SK-N-SH (cell line): Measurements from ENCODE around the gene PCNX3. TPM values are rescaled to one million over a fixed set of nuclear protein-coding genes. Genes with fewer than 3 reads are reported as not detected.

Experiments
- CTCF ChIA-PET: fragments of 300-600, 350-600 bp; formaldehyde crosslinking; extraction: SDS; loops from one replicate; lab custom pipeline; 2021; lab: Yijun Ruan, JAX
- POLR2A ChIA-PET: fragments of 350-600 bp; sonication (Branson Sonifier 250); formaldehyde crosslinking; extraction: SDS; loops from one replicate; lab custom pipeline; 2020; ENCODE audit warnings: antibody characterized with exemption, inconsistent platforms; lab: Yijun Ruan, JAX
- DNase-seq: peaks from one replicate; pipeline ENCODE4 v3.0.0; 2012
- H2AFZ ChIP-seq: fragments of 200-600 bp; sonication (generic); 2 replicates; pipeline ENCODE4 v1.8.1; 2016; ENCODE audit warnings: antibody characterized with exemption, mild to moderate bottlenecking, low read depth
- H3F3A ChIP-seq: fragments of 200-600 bp; sonication (generic); replicated peaks from 2 replicates; pipeline ENCODE3; 2016; ENCODE audit warnings: antibody characterized with exemption, mild to moderate bottlenecking; ENCODE audit not compliant: insufficient read depth
- H3K27ac ChIP-seq, 2 experiments: fragments of 200-500 bp in 1 of 2; fragments of 200-600 bp in 1 of 2; sonication (Bioruptor generic) in 1 of 2; sonication (generic), shearing (Covaris generic) in 1 of 2; 2 replicates each; pipeline versions ENCODE4 v1.5.1 to v1.6.1; 2014 to 2016; ENCODE audit warnings: low read depth in 2 of 2, inconsistent platforms in 1 of 2, low read length in 1 of 2, mild to moderate bottlenecking in 1 of 2, mixed read lengths in 1 of 2
- H3K27me3 ChIP-seq: fragments of 200-600 bp; sonication (generic), shearing (Covaris generic); 2 replicates; pipeline ENCODE4 v1.6.1; 2016; ENCODE audit warnings: mixed run types; ENCODE audit not compliant: insufficient read depth
- H3K36me3 ChIP-seq, 2 experiments: fragments of 200-500 bp in 1 of 2; fragments of 200-600 bp in 1 of 2; sonication (Bioruptor generic) in 1 of 2; sonication (generic) in 1 of 2; replicated peaks in 1 of 2; 2 replicates each; pipeline versions ENCODE3 to v1.5.1; 2014 to 2016; ENCODE audit warnings: low read length in 1 of 2, mild to moderate bottlenecking in 1 of 2; ENCODE audit not compliant: insufficient read depth in 2 of 2, control insufficient read depth in 1 of 2
- H3K4me1 ChIP-seq, 2 experiments: fragments of 200-500 bp in 1 of 2; fragments of 200-600 bp in 1 of 2; sonication (Bioruptor generic) in 1 of 2; sonication (generic), shearing (Covaris generic) in 1 of 2; 2 replicates each; pipeline versions ENCODE4 v1.5.1 to v1.6.1; 2014 to 2016; ENCODE audit warnings: low read depth in 1 of 2, low read length in 1 of 2, mixed run types in 1 of 2; ENCODE audit not compliant: insufficient read depth in 2 of 2, control insufficient read depth in 1 of 2
- H3K4me2 ChIP-seq: fragments of 200-600 bp; sonication (generic), shearing (Covaris generic); 2 replicates; pipeline ENCODE4 v1.6.1; 2017; ENCODE audit warnings: mixed run types
- H3K4me3 ChIP-seq, 2 experiments: fragments of 200-500 bp in 1 of 2; fragments of 200-600 bp in 1 of 2; sonication (Bioruptor generic) in 1 of 2; sonication (generic), shearing (Covaris generic) in 1 of 2; 2 replicates each; pipeline versions ENCODE4 v1.5.1 to v1.8.1; 2014 to 2016; ENCODE audit warnings: low read depth in 2 of 2, inconsistent platforms in 1 of 2, low read length in 1 of 2, mild to moderate bottlenecking in 1 of 2, mixed read lengths in 1 of 2, moderate library complexity in 1 of 2
- H3K79me2 ChIP-seq: fragments of 200-600 bp; sonication (generic); 2 replicates; pipeline ENCODE4 v1.8.1; 2017; ENCODE audit warnings: mild to moderate bottlenecking; ENCODE audit not compliant: insufficient read depth
- H3K9ac ChIP-seq: fragments of 200-600 bp; sonication (generic); 2 replicates; pipeline ENCODE4 v1.6.1; 2017; ENCODE audit warnings: mixed run types
- H3K9me2 ChIP-seq: fragments of 200-600 bp; sonication (generic); 2 replicates; pipeline ENCODE4 v1.6.1; 2017; ENCODE audit warnings: mixed run types
- H3K9me3 ChIP-seq: fragments of 200-600 bp; sonication (generic); 2 replicates; pipeline ENCODE4 v1.6.1; 2017; ENCODE audit warnings: mixed run types, mild to moderate bottlenecking, moderate library complexity
- H4K20me1 ChIP-seq: fragments of 200-600 bp; sonication (generic); 2 replicates; pipeline ENCODE4 v1.6.1; 2017; ENCODE audit warnings: mild to moderate bottlenecking, mixed run types; ENCODE audit not compliant: insufficient read depth
- FOSL2 ChIP-seq: IDR thresholded peaks from 2 replicates; pipeline ENCODE4 v1.4.0; 2012; ENCODE audit warnings: low read depth, mild to moderate bottlenecking, moderate library complexity, borderline replicate concordance
- FOXJ3 ChIP-seq: sonication (generic); formaldehyde crosslinking; IDR thresholded peaks from 2 replicates; pipeline ENCODE4 v1.5.1; 2020; ENCODE audit warnings: mild to moderate bottlenecking, missing genetic modification reagents
- GABPA ChIP-seq: IDR thresholded peaks from 2 replicates; pipeline ENCODE4 v1.4.0; 2012; ENCODE audit warnings: low read depth, mild to moderate bottlenecking
- IRF3 ChIP-seq: fragments of 150-350 bp; IDR thresholded peaks from 2 replicates; pipeline ENCODE4 v1.6.1; 2016; ENCODE audit warnings: mild to moderate bottlenecking, low read depth, low read length
- JUND ChIP-seq: IDR thresholded peaks from 2 replicates; pipeline ENCODE4 v1.4.0; 2012
- MEF2A ChIP-seq: IDR thresholded peaks from 2 replicates; pipeline ENCODE4 v1.4.0; 2012; ENCODE audit warnings: low read depth, borderline replicate concordance
- MXI1 ChIP-seq: IDR thresholded peaks from 2 replicates; pipeline ENCODE4 v1.6.1; 2012; ENCODE audit warnings: mild to moderate bottlenecking, low read depth, low read length, improper control_type of control experiment
- NFIC ChIP-seq: IDR thresholded peaks from 2 replicates; pipeline ENCODE4 v1.4.0; 2012; ENCODE audit warnings: borderline replicate concordance
- PBX3 ChIP-seq: IDR thresholded peaks from 2 replicates; pipeline ENCODE4; 2012
- POLR2AphosphoS5 ChIP-seq: IDR thresholded peaks from 2 replicates; pipeline ENCODE4 v1.6.1; 2012; ENCODE audit warnings: low read depth, low read length
- RAD21 ChIP-seq: IDR thresholded peaks from 2 replicates; pipeline ENCODE4 v1.6.1; 2012; ENCODE audit warnings: mild to moderate bottlenecking, low read length
- RCOR1 ChIP-seq: fragments of 150-350 bp; IDR thresholded peaks from 2 replicates; pipeline ENCODE4 v1.6.1; 2017; ENCODE audit warnings: antibody characterized with exemption, low read length
- RFX5 ChIP-seq: IDR thresholded peaks from 2 replicates; pipeline ENCODE4 v1.6.1; 2012; ENCODE audit warnings: mild to moderate bottlenecking, improper control_type of control experiment, low read length
- RXRA ChIP-seq: IDR thresholded peaks from 2 replicates; pipeline ENCODE4 v1.4.0; 2012; ENCODE audit warnings: low read depth, mild to moderate bottlenecking, borderline replicate concordance
- SIN3A ChIP-seq: IDR thresholded peaks from 2 replicates; pipeline ENCODE4 v1.6.1; 2012; ENCODE audit warnings: low read depth, mild to moderate bottlenecking, low read length, moderate library complexity, borderline replicate concordance
- SMC3 ChIP-seq: IDR thresholded peaks from 2 replicates; pipeline ENCODE4 v1.6.1; 2012; ENCODE audit warnings: low read depth, low read length, improper control_type of control experiment
- TAF1 ChIP-seq: IDR thresholded peaks from 2 replicates; pipeline ENCODE4 v1.6.1; 2012; ENCODE audit warnings: low read depth, mild to moderate bottlenecking, low read length, moderate library complexity, borderline replicate concordance
- TCF12 ChIP-seq: IDR thresholded peaks from 2 replicates; pipeline ENCODE4 v1.4.0; 2012
- TEAD4 ChIP-seq: IDR thresholded peaks from 2 replicates; pipeline ENCODE4 v1.4.0; 2012; ENCODE audit warnings: mild to moderate bottlenecking, borderline replicate concordance; ENCODE audit not compliant: insufficient read depth
- USF1 ChIP-seq: IDR thresholded peaks from 2 replicates; pipeline ENCODE4 v1.4.0; 2012; ENCODE audit warnings: low read depth, borderline replicate concordance
- YY1 ChIP-seq: IDR thresholded peaks from 2 replicates; pipeline ENCODE4 v1.4.0; 2012; ENCODE audit warnings: low read depth, mild to moderate bottlenecking
- ZBTB33 ChIP-seq: IDR thresholded peaks from 2 replicates; pipeline ENCODE4 v1.4.0; 2012; ENCODE audit warnings: low read depth, borderline replicate concordance
- whole genome bisulfite sequencing: methylation state at CpG from one replicate; pipeline ENCODE4 v1.1.6; 2017; ENCODE audit warnings: low lambda C conversion rate; 5-methylcytosine and 5-hydroxymethylcytosine counted together
- polyA plus RNA-seq, 3 experiments: library from polyadenylated mRNA; depleted of rRNA; stranded (reverse); fragments of >200 nt; gene quantifications; 2 replicates each; pipeline ENCODE4 v1.2.3, GENCODE V29; 2012
- TF ChIP-seq, protein P1 (sequence below): IDR thresholded peaks from 2 replicates; pipeline ENCODE4 v1.6.1; 2012; ENCODE audit warnings: mild to moderate bottlenecking, low read depth, low read length, moderate library complexity
- TF ChIP-seq, protein P2 (sequence below): fragments of 150-350 bp; IDR thresholded peaks from 2 replicates; pipeline ENCODE4 v1.6.1; 2017; ENCODE audit warnings: antibody characterized with exemption, low read length, low read depth, borderline replicate concordance

Gene PCNX3
- polyA plus RNA-seq, 1 of the 3 experiments (the other 2 are of a cell fraction): 33.7 TPM

DNA sequence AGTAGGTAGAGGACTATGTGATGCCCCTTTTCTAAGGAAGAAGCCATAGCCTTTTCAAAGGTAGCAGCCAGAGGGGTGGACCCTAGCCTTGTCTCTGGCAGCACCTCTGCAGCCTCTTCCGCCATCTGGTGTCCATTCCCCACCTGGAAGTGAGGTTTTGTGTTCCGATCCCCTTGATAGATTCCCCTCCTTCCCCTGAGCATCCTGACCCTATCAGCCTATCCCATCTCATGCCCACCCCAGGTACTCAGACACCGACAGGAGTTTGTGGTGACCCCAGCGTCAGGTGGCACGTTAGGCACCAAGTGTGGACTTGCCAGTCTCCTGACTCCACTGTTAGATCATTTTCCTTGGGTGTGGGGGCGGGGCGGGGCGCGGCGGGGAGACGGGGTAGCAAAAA lies 43.6 kb upstream of the PCNX3 start:
- 10% methylated on average over 11 of the region's 11 CpGs for WGBS
- peak overlapping the region; percentile 76 to 99 for H3K4me3 ChIP-seq
- no peak overlapping the region for H2AFZ ChIP-seq
- H3K27ac ChIP-seq: peak overlapping the region; percentile 48 to 77
- peak overlapping the region; percentile 95 for H3K4me2 ChIP-seq
- peaks cover 14% of the 10 kb centered on the region for H4K20me1 ChIP-seq
- peaks cover 9 to 11% of the 10 kb centered on the region in 2 experiments for H3K36me3 ChIP-seq
- H3K27me3 ChIP-seq: no peaks in the 10 kb centered on the region
- no peak for DNase-seq
- H3K9ac ChIP-seq: peak overlapping the region; percentile 42; the same call in 1 of the 2 replicates
- no peaks in the 10 kb centered on the region for H3K9me2 ChIP-seq
- H3K9me3 ChIP-seq: no peaks in the 10 kb centered on the region
- H3K4me1 ChIP-seq: peaks cover 43 to 52% of the 10 kb centered on the region in 2 experiments; a peak in 3 of 4 replicates
- peaks cover 39% of the 10 kb centered on the region for H3F3A ChIP-seq
- ChIA-PET CTCF (interaction anchor here (0.6 to 13.6 kb wide), 18 partner anchors 11 to 216 kb away, joined by 3 to 295 read pairs (median 6); partner anchors contain the start of genes KAT5, KCNK7, LTBP3 and MALAT1), POLR2A (interaction anchor here (1.0 to 2.0 kb wide), 7 partner anchors 9 to 73 kb away, joined by 3 to 10 read pairs (median 4); partner anchors contain the start of genes LTBP3 and MALAT1)
- peaks cover 69% of the 10 kb centered on the region for H3K79me2 ChIP-seq
- TF ChIP-seq RAD21 (peak; percentile 60), IRF3 (no peak), FOXJ3 (no peak), USF1 (no peak), SMC3 (peak; percentile 33; the same call in 1 of the 2 replicates), ZBTB33 (no peak), SIN3A (no peak), PBX3 (no peak), RCOR1 (no peak), RFX5 (no peak), TAF1 (no peak), POLR2AphosphoS5 (no peak), GABPA (no peak), MEF2A (no peak), MXI1 (no peak), JUND (no peak), TEAD4 (no peak), TCF12 (no peak), NFIC (no peak), YY1 (no peak), RXRA (no peak), FOSL2 (no peak)
- TF ChIP-seq, protein P1, sequence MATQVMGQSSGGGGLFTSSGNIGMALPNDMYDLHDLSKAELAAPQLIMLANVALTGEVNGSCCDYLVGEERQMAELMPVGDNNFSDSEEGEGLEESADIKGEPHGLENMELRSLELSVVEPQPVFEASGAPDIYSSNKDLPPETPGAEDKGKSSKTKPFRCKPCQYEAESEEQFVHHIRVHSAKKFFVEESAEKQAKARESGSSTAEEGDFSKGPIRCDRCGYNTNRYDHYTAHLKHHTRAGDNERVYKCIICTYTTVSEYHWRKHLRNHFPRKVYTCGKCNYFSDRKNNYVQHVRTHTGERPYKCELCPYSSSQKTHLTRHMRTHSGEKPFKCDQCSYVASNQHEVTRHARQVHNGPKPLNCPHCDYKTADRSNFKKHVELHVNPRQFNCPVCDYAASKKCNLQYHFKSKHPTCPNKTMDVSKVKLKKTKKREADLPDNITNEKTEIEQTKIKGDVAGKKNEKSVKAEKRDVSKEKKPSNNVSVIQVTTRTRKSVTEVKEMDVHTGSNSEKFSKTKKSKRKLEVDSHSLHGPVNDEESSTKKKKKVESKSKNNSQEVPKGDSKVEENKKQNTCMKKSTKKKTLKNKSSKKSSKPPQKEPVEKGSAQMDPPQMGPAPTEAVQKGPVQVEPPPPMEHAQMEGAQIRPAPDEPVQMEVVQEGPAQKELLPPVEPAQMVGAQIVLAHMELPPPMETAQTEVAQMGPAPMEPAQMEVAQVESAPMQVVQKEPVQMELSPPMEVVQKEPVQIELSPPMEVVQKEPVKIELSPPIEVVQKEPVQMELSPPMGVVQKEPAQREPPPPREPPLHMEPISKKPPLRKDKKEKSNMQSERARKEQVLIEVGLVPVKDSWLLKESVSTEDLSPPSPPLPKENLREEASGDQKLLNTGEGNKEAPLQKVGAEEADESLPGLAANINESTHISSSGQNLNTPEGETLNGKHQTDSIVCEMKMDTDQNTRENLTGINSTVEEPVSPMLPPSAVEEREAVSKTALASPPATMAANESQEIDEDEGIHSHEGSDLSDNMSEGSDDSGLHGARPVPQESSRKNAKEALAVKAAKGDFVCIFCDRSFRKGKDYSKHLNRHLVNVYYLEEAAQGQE: no peak
- TF ChIP-seq, protein P2, sequence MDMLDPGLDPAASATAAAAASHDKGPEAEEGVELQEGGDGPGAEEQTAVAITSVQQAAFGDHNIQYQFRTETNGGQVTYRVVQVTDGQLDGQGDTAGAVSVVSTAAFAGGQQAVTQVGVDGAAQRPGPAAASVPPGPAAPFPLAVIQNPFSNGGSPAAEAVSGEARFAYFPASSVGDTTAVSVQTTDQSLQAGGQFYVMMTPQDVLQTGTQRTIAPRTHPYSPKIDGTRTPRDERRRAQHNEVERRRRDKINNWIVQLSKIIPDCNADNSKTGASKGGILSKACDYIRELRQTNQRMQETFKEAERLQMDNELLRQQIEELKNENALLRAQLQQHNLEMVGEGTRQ: no peak
